ENCODE results near the gene MYO3A. TPM values are rescaled to one million over a fixed set of nuclear protein-coding genes. Genes with fewer than 3 reads are reported as not detected.

MYO3A gene
- total and polyA plus RNA-seq, 2 of the 4 experiments (the other 2 are of a cell fraction) = not detected

- Histone ChIP-seq H3K14ac (replicated peaks; ENCODE audit: low read depth, low read length) (no peak overlapping the region), H3K79me1 (ENCODE audit: low read depth in 1 of 2, low read length in 2 of 2) (no peaks in the 10 kb centered on the region), H3K23ac (ENCODE audit: low read depth, low read length) (no peak overlapping the region), H3K27ac (ENCODE audit: insufficient read depth, low read length) (no peak overlapping the region), H3K4me3 (ENCODE audit: insufficient read depth, low read depth, low read length) (no peak overlapping the region), H3K27me3 (ENCODE audit: control insufficient read depth, insufficient read depth, low read length) (no peaks in the 10 kb centered on the region), H2BK120ac (ENCODE audit: low read depth, low read length) (no peak overlapping the region), H3K9me3 (ENCODE audit: control insufficient read depth, insufficient read depth, low read length) (peaks cover 9% of the 10 kb centered on the region), H3K4me1 (ENCODE audit: control insufficient read depth, insufficient read depth, low read length) (no peaks in the 10 kb centered on the region), H4K20me1 (ENCODE audit: insufficient read depth, low read length) (no peaks in the 10 kb centered on the region), H3K36me3 (ENCODE audit: control insufficient read depth, insufficient read depth, low read length) (no peaks in the 10 kb centered on the region), H4K8ac (ENCODE audit: low read depth in 2 of 2, low read length in 2 of 2) (no peak overlapping the region), H2AFZ (replicated peaks; ENCODE audit: low read length, poor library complexity) (no peak overlapping the region), H3K18ac (ENCODE audit: low read depth, low read length) (no peak overlapping the region), H2BK5ac (ENCODE audit: low read depth, low read length, poor library complexity, severe bottlenecking) (no peak overlapping the region), H4K5ac (ENCODE audit: low read depth, low read length) (no peak overlapping the region), H2BK20ac (ENCODE audit: low read depth, low read length) (no peak overlapping the region), H3K4me2 (ENCODE audit: low read depth, low read length) (no peak overlapping the region), H3K56ac (ENCODE audit: extremely low read depth, insufficient read depth, low read length) (no peak overlapping the region), H4K91ac (ENCODE audit: insufficient read depth, low read depth, low read length) (no peak overlapping the region), H2BK15ac (ENCODE audit: low read depth, low read length) (no peak overlapping the region), H2AK9ac (replicated peaks; ENCODE audit: low read depth, low read length, poor library complexity) (no peak overlapping the region), H2AK5ac (ENCODE audit: low read depth, low read length) (no peak overlapping the region), H3K9ac (ENCODE audit: low read depth, low read length) (no peak overlapping the region), H3K4ac (ENCODE audit: low read depth, low read length) (no peak overlapping the region), H3K9me1 (ENCODE audit: insufficient read depth, low read length) (no peaks in the 10 kb centered on the region)
- dilution Hi-C loops (cut with HindIII; ENCODE audit: low sequenced_read_pairs, unreplicated experiment) = no loop called here
- no peak for ATAC-seq (ENCODE audit: low read depth)
- ChIA-PET POLR2A (ENCODE audit: unreplicated experiment) (no interaction called here), CTCF (no interaction called here)
- no peak for TF ChIP-seq RFX5 (IDR thresholded peaks at IDR 0.05; ENCODE audit: low read depth, low read length)
- TF ChIP-seq RAD21 (IDR thresholded peaks at IDR 0.05; ENCODE audit: low read length) = no peak
- TF ChIP-seq CTCF (conservative IDR thresholded peaks at IDR 0.05; ENCODE audit: low read depth, low read length) = no peak
- no peak for TF ChIP-seq POLR2A (IDR thresholded peaks at IDR 0.05; ENCODE audit: low read depth, low read length)
- BruUV-seq (replicated peaks) = no TSS peak
- DNase-seq = no peak
- in situ Hi-C loops (cut with MboI; ENCODE audit: low sequenced_read_pairs) = no loop called here
- intact Hi-C loops (cut with micrococcal nuclease) = no loop called here
- WGBS, 2 experiments (ENCODE audit: extremely low coverage in 2 of 2, insufficient read length in 1 of 2) = no CpG with 5 or more reads among the region's 3 CpGs
These were observed 178.5 kb downstream of the MYO3A start for GRCh38 chr10:26112532-26112931.
